HCT116 (cell line): ENCODE data around the gene SLC25A42. TPM values are rescaled to one million over a fixed set of nuclear protein-coding genes. Genes with fewer than 3 reads are reported as not detected.

Source experiments
- ATAC-seq: fragments of 200-7000 bp; cut with Tn5 transposase; 2 replicates; pipeline ENCODE4 v1.9.1; 2020; ENCODE audit warnings: mild to moderate bottlenecking, moderate library complexity
- BruUV-seq: library from RNA; stranded (reverse); fragments of 400-500 nt; replicated peaks from 2 replicates; lab custom pipeline; 2021; lab: Mats Ljungman, UMichigan
- CTCF ChIA-PET: fragments of 300-600 bp; sonication (Branson Sonifier 250); formaldehyde crosslinking; loops from one replicate; lab custom pipeline; 2021; ENCODE audit warnings: antibody characterized with exemption; lab: Charles Lee
- POLR2A ChIA-PET: fragments of 300-600, 350-600 bp; sonication (Branson Sonifier 250); formaldehyde crosslinking; loops from one replicate; lab custom pipeline; 2021; ENCODE audit warnings: antibody characterized with exemption; lab: Charles Lee
- RAD21 ChIA-PET, 2 experiments: fragments of 300-600 bp; sonication (Branson Sonifier 250); formaldehyde crosslinking; loops; one replicate each; lab custom pipeline; 2023; ENCODE audit warnings: low total read pairs in 2 of 2; ENCODE audit not compliant: uncharacterized antibody in 2 of 2, unreplicated experiment in 2 of 2, low non-redundant PET in 1 of 2; lab: Charles Lee
- DNase-seq: peaks from one replicate; pipeline ENCODE4 v3.0.0-alpha.2; 2010; ENCODE audit warnings: low read depth, low spot score
- H2AFZ ChIP-seq: fragments of 200-600 bp; shearing (Covaris generic), sonication (generic); 2 replicates; pipeline ENCODE4 v1.6.1; 2017; ENCODE audit warnings: low read depth, mixed run types, mixed read lengths, antibody characterized with exemption, low read length; ENCODE audit not compliant: poor library complexity, severe bottlenecking
- H3K27ac ChIP-seq: 2 replicates; pipeline ENCODE4 v1.5.1; 2012; ENCODE audit warnings: low read depth, low read length
- H3K27me3 ChIP-seq: fragments of 200-600 bp; sonication (generic); 2 replicates; pipeline ENCODE4 v1.6.1; 2016; ENCODE audit warnings: mixed run types, low read length, mixed read lengths; ENCODE audit not compliant: insufficient read depth
- H3K36me3 ChIP-seq, 2 experiments: fragments of 200-500 bp in 1 of 2; fragments of 200-600 bp in 1 of 2; sonication (Bioruptor generic) in 1 of 2; sonication (generic) in 1 of 2; 2 replicates each; pipeline versions ENCODE4 v1.5.1 to v1.6.1; 2014 to 2016; ENCODE audit warnings: low read length in 2 of 2, inconsistent platforms in 1 of 2, mixed read lengths in 1 of 2, mixed run types in 1 of 2; ENCODE audit not compliant: insufficient read depth in 2 of 2, control insufficient read depth in 1 of 2
- H3K4me1 ChIP-seq, 2 experiments: fragments of 200-600 bp in 1 of 2; sonication (generic) in 1 of 2; 2 replicates each; pipeline versions ENCODE4 v1.5.1 to v1.6.1; 2012 to 2017; ENCODE audit warnings: low read length in 2 of 2, inconsistent platforms in 1 of 2, mild to moderate bottlenecking in 1 of 2, mixed read lengths in 1 of 2, mixed run types in 1 of 2, moderate library complexity in 1 of 2; ENCODE audit not compliant: insufficient read depth in 2 of 2, control insufficient read depth in 1 of 2
- H3K4me2 ChIP-seq: fragments of 200-600 bp; sonication (generic); 2 replicates; pipeline ENCODE4 v1.6.1; 2017; ENCODE audit warnings: mixed run types, low read length, mixed read lengths
- H3K4me3 ChIP-seq, 2 experiments: fragments of 200-600 bp in 1 of 2; sonication (generic) in 1 of 2; replicated peaks in 1 of 2; 2 replicates each; pipeline ENCODE4 v1.5.1; 2011 to 2016; ENCODE audit warnings: low read length in 2 of 2, control low read depth in 1 of 2, low read depth in 1 of 2, mild to moderate bottlenecking in 1 of 2, mixed read lengths in 1 of 2, mixed run types in 1 of 2
- H3K79me2 ChIP-seq: fragments of 200-600 bp; sonication (generic); 2 replicates; pipeline ENCODE4 v1.6.1; 2017; ENCODE audit warnings: mild to moderate bottlenecking, mixed run types, low read length, moderate library complexity, mixed read lengths; ENCODE audit not compliant: insufficient read depth
- H3K9ac ChIP-seq: fragments of 200-600 bp; sonication (generic); 2 replicates; pipeline ENCODE4 v1.6.1; 2016; ENCODE audit warnings: low read length, mixed read lengths
- H3K9me2 ChIP-seq: fragments of 200-600 bp; sonication (generic), shearing (Covaris generic); 2 replicates; pipeline ENCODE4 v1.6.1; 2017; ENCODE audit warnings: mixed run types, mild to moderate bottlenecking, moderate library complexity; ENCODE audit not compliant: insufficient read depth
- H3K9me3 ChIP-seq, 2 experiments: fragments of 200-500 bp in 1 of 2; fragments of 200-600 bp in 1 of 2; sonication (Bioruptor generic) in 1 of 2; sonication (generic) in 1 of 2; 2 replicates each; pipeline ENCODE4 v1.6.1; 2014 to 2017; ENCODE audit warnings: low read length in 2 of 2, mixed read lengths in 2 of 2, inconsistent platforms in 1 of 2, low read depth in 1 of 2, mild to moderate bottlenecking in 1 of 2, mixed run types in 1 of 2, moderate library complexity in 1 of 2; ENCODE audit not compliant: control insufficient read depth in 1 of 2, insufficient read depth in 1 of 2
- H4K20me1 ChIP-seq: fragments of 200-600 bp; sonication (generic), shearing (Covaris generic); 2 replicates; pipeline ENCODE4 v1.6.1; 2017; ENCODE audit warnings: mixed run types, mild to moderate bottlenecking, moderate library complexity; ENCODE audit not compliant: insufficient read depth
- CBX3 ChIP-seq: IDR thresholded peaks from 2 replicates; pipeline ENCODE4 v1.6.1; 2012; ENCODE audit warnings: low read depth
- CTCF ChIP-seq, 3 experiments: fragments of 200-600 bp in 1 of 3; sonication (generic) in 1 of 3; IDR thresholded peaks in 2 of 3; conservative IDR thresholded peaks in 1 of 3; 2 replicates each; pipeline ENCODE4 v1.5.1; 2012 to 2017; ENCODE audit warnings: low read depth in 2 of 3, low read length in 2 of 3, antibody characterized with exemption in 1 of 3, borderline replicate concordance in 1 of 3, control low read depth in 1 of 3, mild to moderate bottlenecking in 1 of 3, mixed read lengths in 1 of 3, mixed run types in 1 of 3, moderate library complexity in 1 of 3; ENCODE audit not compliant: insufficient read depth in 1 of 3
- EGR1 ChIP-seq: IDR thresholded peaks from 2 replicates; pipeline ENCODE4 v1.6.1; 2012; ENCODE audit warnings: low read depth
- POLR2A ChIP-seq: IDR thresholded peaks from 2 replicates; pipeline ENCODE4 v1.7.0; 2011; ENCODE audit warnings: borderline replicate concordance; ENCODE audit not compliant: insufficient read depth, insufficient read length; ENCODE audit errors: extremely low read depth
- POLR2AphosphoS5 ChIP-seq: IDR thresholded peaks from 2 replicates; pipeline ENCODE4 v1.6.1; 2011; ENCODE audit warnings: mild to moderate bottlenecking, low read depth, low read length, moderate library complexity
- SP1 ChIP-seq: IDR thresholded peaks from 2 replicates; pipeline ENCODE4 v1.6.1; 2012; ENCODE audit warnings: low read depth
- TCF7L2 ChIP-seq: IDR thresholded peaks from 2 replicates; pipeline ENCODE4 v1.7.0; 2011; ENCODE audit warnings: borderline replicate concordance, inconsistent platforms; ENCODE audit not compliant: insufficient read depth, insufficient read length; ENCODE audit errors: extremely low read depth
- ZBTB33 ChIP-seq: IDR thresholded peaks from 2 replicates; pipeline ENCODE4 v1.6.1; 2011; ENCODE audit warnings: mild to moderate bottlenecking, low read length, moderate library complexity; ENCODE audit not compliant: insufficient replicate concordance; ENCODE audit errors: extremely low read depth
- ZFX ChIP-seq: fragments of 450-650 bp; IDR thresholded peaks from 2 replicates; pipeline ENCODE4 v1.6.1; 2017
- intact Hi-C: fragments of 100-400 bp; cut with micrococcal nuclease; formaldehyde crosslinking; loops from 2 replicates; pipeline ENCODE4 v1.10.0; 2022
- total RNA-seq: library from RNA; stranded (reverse); gene quantifications from one replicate; pipeline ENCODE4 v1.2.1, GENCODE V29; 2021; ENCODE audit not compliant: unreplicated experiment

Gene SLC25A42
- total RNA-seq, 1 experiment from 2014 or later = 10.2 TPM

- Histone ChIP-seq H3K4me3 (no peak overlapping the region), H3K79me2 (no peaks in the 10 kb centered on the region), H3K9ac (no peak overlapping the region), H3K4me2 (no peak overlapping the region), H4K20me1 (no peaks in the 10 kb centered on the region), H3K9me3 (no peaks in the 10 kb centered on the region), H2AFZ (no peak overlapping the region), H3K4me1 (peaks cover 12 to 24% of the 10 kb centered on the region in 2 experiments), H3K36me3 (no peaks in the 10 kb centered on the region; a peak in 1 of 4 replicates), H3K27ac (no peak overlapping the region), H3K27me3 (no peaks in the 10 kb centered on the region), H3K9me2 (no peaks in the 10 kb centered on the region)
- DNase-seq = no peak
- TF ChIP-seq TCF7L2 = no peak
- TF ChIP-seq POLR2A = no peak
- TF ChIP-seq ZBTB33 = no peak
- no peak for TF ChIP-seq ZFX
- no peak for TF ChIP-seq EGR1
- no peak for TF ChIP-seq SP1
- TF ChIP-seq CBX3 = no peak
- intact Hi-C loops = no loop called here
- RAD21 ChIA-PET = no interaction called here
- no peak for ATAC-seq
- BruUV-seq = no TSS peak
- CTCF ChIA-PET = no interaction called here
- POLR2A ChIA-PET = no interaction called here
These were observed 48.3 kb downstream of the SLC25A42 start for GRCh38 chr19:19111967-19112580.

- ATAC-seq = peak; percentile 61
- no peaks in the 10 kb centered on the region for H3K9me2 ChIP-seq
- no peak overlapping the region for H3K4me2 ChIP-seq
- no peaks in the 10 kb centered on the region for H4K20me1 ChIP-seq
- RAD21 ChIA-PET = interaction anchor here in 1 of 2 experiments (0.6 kb wide), 1 partner anchor 130 kb away, joined by 5 read pairs; no protein-coding TSS in a partner anchor
- no peak overlapping the region for H2AFZ ChIP-seq
- no peak overlapping the region for H3K27ac ChIP-seq
- H3K36me3 ChIP-seq = no peaks in the 10 kb centered on the region; a peak in 1 of 4 replicates
- peaks cover 8 to 14% of the 10 kb centered on the region in 2 experiments for H3K4me1 ChIP-seq
- no peaks in the 10 kb centered on the region for H3K27me3 ChIP-seq
- no peak overlapping the region for H3K4me3 ChIP-seq
- intact Hi-C loops = no loop called here
- POLR2A ChIA-PET = no interaction called here
- no peak overlapping the region for H3K9ac ChIP-seq
- no peaks in the 10 kb centered on the region for H3K9me3 ChIP-seq
- CTCF ChIA-PET = no interaction called here
- DNase-seq = no peak
- no peaks in the 10 kb centered on the region for H3K79me2 ChIP-seq
- TF ChIP-seq POLR2AphosphoS5 (no peak), CTCF (IDR thresholded peaks at IDR 0.05 in 2 of 3, conservative IDR thresholded peaks at IDR 0.05 in 1 of 3; ENCODE audit: borderline replicate concordance in 1 of 3, insufficient read depth in 1 of 3, low read depth in 2 of 3, low read length in 2 of 3) (0 out of 6 replicates have a peak, but pooled peaks of 1 of the 3 experiments have one; percentile 12)
- TF ChIP-seq, all 23 proteins: peak for 1
- BruUV-seq = no TSS peak
These were observed 49.3 kb downstream of the SLC25A42 start for GRCh38 chr19:19113040-19113626.
